A549 (cell line): ENCODE data around the gene MCIDAS. TPM values are rescaled to one million over a fixed set of nuclear protein-coding genes. Genes with fewer than 3 reads are reported as not detected.

Experiments
- BCL3 ChIP-seq: fragments of >200 bp; sonication (Bioruptor Twin); formaldehyde crosslinking; IDR thresholded peaks from 3 replicates; pipeline ENCODE4 v1.6.1; 2016
- E2F6 ChIP-seq: IDR thresholded peaks from 2 replicates; pipeline ENCODE4 v1.6.1; 2012; ENCODE audit warnings: low read depth, borderline replicate concordance
- EHF ChIP-seq: fragments of 250-450 bp; sonication (Bioruptor Pico); IDR thresholded peaks from 2 replicates; pipeline ENCODE4 v1.5.0; 2020; ENCODE audit warnings: mild to moderate bottlenecking
- ELK1 ChIP-seq: fragments of 150-350 bp; IDR thresholded peaks from 2 replicates; pipeline ENCODE4 v1.6.1; 2014; ENCODE audit warnings: low read depth, mild to moderate bottlenecking, low read length
- ESRRA ChIP-seq: fragments of 150-350 bp; IDR thresholded peaks from 2 replicates; pipeline ENCODE4 v1.6.1; 2014; ENCODE audit warnings: mild to moderate bottlenecking, low read length, borderline replicate concordance
- FOXS1 ChIP-seq: fragments of 250-450 bp; sonication (Bioruptor Pico); IDR thresholded peaks from 2 replicates; pipeline ENCODE4 v1.5.0; 2020; ENCODE audit warnings: mild to moderate bottlenecking, moderate library complexity
- GATA3 ChIP-seq: IDR thresholded peaks from 2 replicates; pipeline ENCODE4 v1.6.1; 2012; ENCODE audit warnings: borderline replicate concordance
- HDAC2 ChIP-seq: fragments of 200-600 bp; sonication (generic); IDR thresholded peaks from 2 replicates; pipeline ENCODE4 v1.6.1; 2016
- HMGXB4 ChIP-seq: fragments of 250-450 bp; sonication (Bioruptor Pico); IDR thresholded peaks from 2 replicates; pipeline ENCODE4 v1.5.0; 2021; ENCODE audit warnings: mild to moderate bottlenecking, moderate library complexity, borderline replicate concordance
- HOXB13 ChIP-seq: fragments of 250-450 bp; sonication (Bioruptor Pico); IDR thresholded peaks from 2 replicates; pipeline ENCODE4 v1.5.0; 2020; ENCODE audit warnings: low read depth, mild to moderate bottlenecking, moderate library complexity
- HOXB5 ChIP-seq: fragments of 250-450 bp; sonication (Bioruptor Pico); IDR thresholded peaks from 2 replicates; pipeline ENCODE4 v1.5.0; 2020; ENCODE audit warnings: mild to moderate bottlenecking, moderate library complexity
- JUN ChIP-seq, 2 experiments: fragments of >200 bp; sonication (Bioruptor Twin); formaldehyde crosslinking; IDR thresholded peaks; 2 replicates in 1 of 2; 3 replicates in 1 of 2; pipeline ENCODE4 v1.6.1; 2016 to 2017
- KDM1A ChIP-seq: fragments of 200-600 bp; sonication (generic); IDR thresholded peaks from 2 replicates; pipeline ENCODE4 v1.6.1; 2016; ENCODE audit warnings: low read depth, mild to moderate bottlenecking
- KDM5A ChIP-seq: fragments of 200-600 bp; sonication (generic); IDR thresholded peaks from 2 replicates; pipeline ENCODE4 v1.6.1; 2016; ENCODE audit warnings: antibody characterized with exemption, mild to moderate bottlenecking
- MAFK ChIP-seq: fragments of 450-650 bp; IDR thresholded peaks from 2 replicates; pipeline ENCODE4 v1.6.1; 2014; ENCODE audit not compliant: partially characterized antibody
- MAZ ChIP-seq: fragments of 150-350 bp; IDR thresholded peaks from 2 replicates; pipeline ENCODE4 v1.6.1; 2014; ENCODE audit warnings: antibody characterized with exemption, low read depth, low read length, borderline replicate concordance
- MYC ChIP-seq: IDR thresholded peaks from 2 replicates; pipeline ENCODE4 v1.6.1; 2012; ENCODE audit warnings: mild to moderate bottlenecking, inconsistent platforms, low read length, improper control_type of control experiment, borderline replicate concordance
- NFE2L2 ChIP-seq: fragments of 150-350 bp; conservative IDR thresholded peaks from 2 replicates; pipeline ENCODE4 v1.6.1; 2014; ENCODE audit warnings: low read length
- NR3C1 ChIP-seq: fragments of >200 bp; sonication (Bioruptor Twin); formaldehyde crosslinking; IDR thresholded peaks from 3 replicates; pipeline ENCODE4 v1.6.1; 2017
- PBX3 ChIP-seq: IDR thresholded peaks from 2 replicates; pipeline ENCODE4 v1.6.1; 2012
- PHF8 ChIP-seq: fragments of 200-600 bp; sonication (generic); IDR thresholded peaks from 2 replicates; pipeline ENCODE4 v1.6.1; 2016; ENCODE audit warnings: low read depth, mild to moderate bottlenecking, antibody characterized with exemption, moderate library complexity, borderline replicate concordance
- POLR2A ChIP-seq: IDR thresholded peaks from 2 replicates; pipeline ENCODE4 v1.6.1; 2012; ENCODE audit warnings: mild to moderate bottlenecking, low read length
- POLR2AphosphoS2 ChIP-seq: conservative IDR thresholded peaks from 2 replicates; pipeline ENCODE4 v1.6.1; 2012; ENCODE audit warnings: low read length, improper control_type of control experiment, inconsistent platforms
- RARB ChIP-seq: fragments of 250-450 bp; sonication (Bioruptor Pico); IDR thresholded peaks from 2 replicates; pipeline ENCODE4 v1.8.0; 2021; ENCODE audit warnings: mild to moderate bottlenecking, moderate library complexity
- RFX5 ChIP-seq: fragments of 450-650 bp; IDR thresholded peaks from 2 replicates; pipeline ENCODE4 v1.7.1; 2014; ENCODE audit warnings: antibody characterized with exemption, mild to moderate bottlenecking, moderate library complexity
- TFCP2L1 ChIP-seq: fragments of 250-450 bp; sonication (Bioruptor Pico); IDR thresholded peaks from 2 replicates; pipeline ENCODE4 v1.5.0; 2021; ENCODE audit warnings: mild to moderate bottlenecking
- ZC3H11A ChIP-seq: fragments of 450-650 bp; IDR thresholded peaks from 2 replicates; pipeline ENCODE4 v1.6.1; 2014; ENCODE audit warnings: antibody characterized with exemption, mild to moderate bottlenecking
- ZFP36 ChIP-seq: fragments of 450-650 bp; IDR thresholded peaks from 2 replicates; pipeline ENCODE4 v1.6.1; 2014; ENCODE audit warnings: borderline replicate concordance; ENCODE audit not compliant: partially characterized antibody
- ZNF302 ChIP-seq: fragments of 250-450 bp; sonication (Bioruptor Pico); IDR thresholded peaks from 2 replicates; pipeline ENCODE4 v1.9.0; 2021; ENCODE audit warnings: inconsistent platforms, mild to moderate bottlenecking, moderate library complexity
- polyA plus RNA-seq, 4 experiments: library from polyadenylated mRNA; depleted of rRNA in 3 of 4; stranded (reverse); fragments of >200 nt; fragmentation: RNase III in 1 of 4; extraction: RNeasy Plus Mini Kit Qiagen cat#74134 plus additional on column Dnase treatment in 1 of 4; gene quantifications; 2 replicates in 3 of 4; 3 replicates in 1 of 4; pipeline ENCODE4 v1.2.3, GENCODE V29; 2011 to 2017

Gene MCIDAS
- polyA plus RNA-seq, 2 of the 4 experiments (the other 2 are of a cell fraction): 2.2 TPM

- TF ChIP-seq HDAC2 (no peak), KDM5A (no peak), POLR2AphosphoS2 (no peak), PBX3 (no peak), FOXS1 (no peak), GATA3 (no peak), POLR2A (peak; percentile 38), RARB (CRISPR knock-in tag) (no peak), ZFP36 (no peak), MAFK (no peak), E2F6 (no peak; the same call in 1 of the 2 replicates), MYC (peak; percentile 78; the same call in 1 of the 2 replicates), TFCP2L1 (CRISPR knock-in tag) (no peak), RFX5 (no peak), HOXB5 (0 out of 2 replicates have a peak, but pooled peaks have one; percentile 6), ZC3H11A (no peak), JUN (IDR thresholded peaks at IDR 0.05) (no peak; a peak in 1 of 5 replicates), NFE2L2 (no peak), ESRRA (no peak), ZNF302 (CRISPR knock-in tag) (no peak), NR3C1 (no peak), ELK1 (no peak), HOXB13 (CRISPR knock-in tag) (no peak), EHF (CRISPR knock-in tag) (no peak), BCL3 (no peak), HMGXB4 (CRISPR knock-in tag) (no peak), KDM1A (no peak), MAZ (no peak), PHF8 (no peak)
Observed at GRCh38 chr5:55226027-55226933, 835 bp downstream of the MCIDAS start (continued).
